GM21360 (cell line): ENCODE data around the gene CEP57.
"Not testable (repeated sequence)": the region's sequence is repeated elsewhere in the genome, so short reads cannot be mapped to it uniquely, and the experiment has no call there.

Experiments used
- ATAC-seq: cut with Tn5 transposase; IDR thresholded peaks from one replicate; pipeline ENCODE4 v1.9.1; 2021; ENCODE audit warnings: mild to moderate bottlenecking, moderate library complexity; ENCODE audit not compliant: unreplicated experiment

CEP57 gene

GRCh38 chr11:95853138-95853537 lies 62.8 kb downstream of the CEP57 start:
- no peak for ATAC-seq

GRCh38 chr11:95853862-95854261 lies 63.6 kb downstream of the CEP57 start:
- ATAC-seq, result no peak

- not testable (repeated sequence) for ATAC-seq
These were observed 64.1 kb downstream of the CEP57 start for GRCh38 chr11:95854362-95854761.

GRCh38 chr11:95860024-95860423 lies 69.7 kb downstream of the CEP57 start:
- ATAC-seq, result not testable (repeated sequence)

- no peak for ATAC-seq
These were observed 73.3 kb downstream of the CEP57 start for GRCh38 chr11:95863486-95864140.

- no peak for ATAC-seq
These were observed 76.8 kb downstream of the CEP57 start for GRCh38 chr11:95867105-95867504.

- not testable (repeated sequence) for ATAC-seq
These were observed 80.6 kb downstream of the CEP57 start for GRCh38 chr11:95870877-95871276.

- no peak for ATAC-seq
These were observed 87.0 kb downstream of the CEP57 start for GRCh38 chr11:95877291-95877690.
